PC-9 (cell line): ENCODE results near the gene LIMS1. TPM values are rescaled to one million over a fixed set of nuclear protein-coding genes. Genes with fewer than 3 reads are reported as not detected.
"Not testable (repeated sequence)": the region's sequence is repeated elsewhere in the genome, so short reads cannot be mapped to it uniquely, and the experiment has no call there.

Experiments used
- BruUV-seq: library from RNA; stranded (reverse); fragments of 400-500 nt; replicated peaks from 2 replicates; lab custom pipeline; 2021; lab: Mats Ljungman, UMichigan
- CTCF ChIA-PET: fragments of 300-600 bp; sonication (Branson Sonifier 250); formaldehyde crosslinking; loops from one replicate; lab custom pipeline; 2022; ENCODE audit warnings: antibody characterized with exemption; lab: Charles Lee
- POLR2A ChIA-PET: fragments of 300-600 bp; sonication (Branson Sonifier 250); formaldehyde crosslinking; loops from one replicate; lab custom pipeline; 2022; ENCODE audit warnings: antibody characterized with exemption; ENCODE audit not compliant: unreplicated experiment; lab: Charles Lee
- DNase-seq, 2 experiments: peaks; one replicate each; pipeline versions ENCODE4 v3.0.0 to v3.0.0-alpha.2; 2015 to 2022; ENCODE audit warnings: mixed read lengths in 1 of 2
- H2AFZ ChIP-seq: fragments of 200-600 bp; sonication (generic); 2 replicates; pipeline ENCODE4 v1.8.1; 2017; ENCODE audit warnings: antibody characterized with exemption
- H3F3A ChIP-seq: fragments of 200-600 bp; sonication (generic); 2 replicates; pipeline ENCODE4 v1.8.1; 2017; ENCODE audit warnings: antibody characterized with exemption, mild to moderate bottlenecking, low read depth; ENCODE audit not compliant: insufficient read depth
- H3K27ac ChIP-seq: fragments of 200-600 bp; sonication (generic); 2 replicates; pipeline ENCODE4 v1.6.1; 2016; ENCODE audit warnings: mixed run types
- H3K27me3 ChIP-seq: fragments of 200-600 bp; sonication (generic); 2 replicates; pipeline ENCODE4 v1.6.1; 2016; ENCODE audit warnings: low read depth, mixed run types; ENCODE audit not compliant: insufficient read depth
- H3K36me3 ChIP-seq: fragments of 200-600 bp; sonication (generic); 2 replicates; pipeline ENCODE4 v1.6.1; 2016; ENCODE audit warnings: low read depth, mixed run types
- H3K4me1 ChIP-seq: fragments of 200-600 bp; sonication (generic); replicated peaks from 2 replicates; pipeline ENCODE4 v1.6.1; 2016; ENCODE audit warnings: mixed run types; ENCODE audit not compliant: insufficient read depth
- H3K4me2 ChIP-seq: fragments of 200-600 bp; sonication (generic); 2 replicates; pipeline ENCODE4 v1.6.1; 2017; ENCODE audit warnings: mixed run types
- H3K4me3 ChIP-seq: fragments of 200-600 bp; sonication (generic); 2 replicates; pipeline ENCODE4 v1.6.1; 2016; ENCODE audit warnings: mixed run types
- H3K79me2 ChIP-seq: fragments of 200-600 bp; sonication (generic); 2 replicates; pipeline ENCODE4 v1.6.1; 2017; ENCODE audit warnings: low read depth, mixed run types
- H3K9me2 ChIP-seq: fragments of 200-600 bp; sonication (generic); 2 replicates; pipeline ENCODE4 v1.8.1; 2017; ENCODE audit warnings: mild to moderate bottlenecking; ENCODE audit not compliant: insufficient read depth
- H3K9me3 ChIP-seq: fragments of 200-600 bp; sonication (generic); 2 replicates; pipeline ENCODE4 v1.8.1; 2016; ENCODE audit warnings: low read depth; ENCODE audit not compliant: insufficient read depth
- H4K20me1 ChIP-seq: fragments of 200-600 bp; sonication (generic); 2 replicates; pipeline ENCODE4 v1.8.1; 2017; ENCODE audit not compliant: insufficient read depth
- CTCF ChIP-seq: fragments of 200-600 bp; sonication (generic); conservative IDR thresholded peaks from 2 replicates; pipeline ENCODE4 v1.6.1; 2017; ENCODE audit warnings: mixed run types, antibody characterized with exemption, mild to moderate bottlenecking, moderate library complexity
- EZH2 ChIP-seq: fragments of 200-600 bp; sonication (generic); IDR thresholded peaks from 2 replicates; pipeline ENCODE4 v1.8.0; 2017; ENCODE audit warnings: antibody characterized with exemption, low read depth
- intact Hi-C: fragments of 100-400 bp; cut with micrococcal nuclease; formaldehyde crosslinking; loops from one replicate; pipeline ENCODE4 v1.10.0; 2022; ENCODE audit not compliant: unreplicated experiment
- total RNA-seq: library from RNA; stranded (reverse); gene quantifications from 2 replicates; pipeline ENCODE4 v1.2.3, GENCODE V29; 2021

LIMS1 gene
- total RNA-seq, 1 experiment from 2014 or later, result 61.6 TPM

GRCh38 chr2:108719149-108720044, 185.1 kb downstream of the LIMS1 start, which contains the start of gene RANBP2:
TSS of gene RANBP2 (plus strand) at chr2:108719482. CDS start at chr2:108719607, 125 bp downstream.
- no peaks in the 10 kb centered on the region for H3K36me3 ChIP-seq
- H3K4me3 ChIP-seq, result peak within 1 kb of the TSS; percentile 93
- peak within 1 kb of the TSS; percentile 86 for H3K27ac ChIP-seq
- ChIA-PET CTCF (no interaction called here), POLR2A (interaction anchor here (0.7 kb wide), 1 partner anchor 895 kb away, joined by 4 read pairs; the partner anchor contains the start of gene SOWAHC)
- H3K27me3 ChIP-seq, result no peaks in the 10 kb centered on the region
- no TSS peak for BruUV-seq
- peaks cover 18% of the 10 kb centered on the region for H4K20me1 ChIP-seq
- H3K4me2 ChIP-seq, result peak within 1 kb of the TSS; percentile 93
- intact Hi-C loops, result no loop called here
- H2AFZ ChIP-seq, result peak within 1 kb of the TSS; percentile 95
- H3K79me2 ChIP-seq, result peaks cover 50% of the 10 kb centered on the region
- H3K9me3 ChIP-seq, result no peaks in the 10 kb centered on the region
- peak; percentile 91 to 95 for DNase-seq
- TF ChIP-seq CTCF (no peak), EZH2 (no peak)
- H3F3A ChIP-seq, result 0 out of 2 replicates have a peak, but pooled peaks cover 7% of the 10 kb centered on the region
- H3K9me2 ChIP-seq, result no peaks in the 10 kb centered on the region
- H3K4me1 ChIP-seq, result no peaks in the 10 kb centered on the region; the same call in 1 of the 2 replicates

- POLR2A ChIA-PET, H2AFZ ChIP-seq, H3F3A ChIP-seq, CTCF ChIA-PET, H3K4me1 ChIP-seq, BruUV-seq, H3K36me3 ChIP-seq, H3K4me3 ChIP-seq, DNase-seq, H3K9me3 ChIP-seq, H3K27ac ChIP-seq, H3K9me2 ChIP-seq, intact Hi-C loops, H3K27me3 ChIP-seq, H3K4me2 ChIP-seq: not testable (repeated sequence)
- Histone ChIP-seq H4K20me1 (peaks cover 33% of the 10 kb centered on the region), H3K79me2 (peaks cover 76% of the 10 kb centered on the region)
Observed at GRCh38 chr2:108726048-108726447, 191.8 kb downstream of the LIMS1 start.

GRCh38 chr2:108734656-108735055, 200.4 kb downstream of the LIMS1 start:
- H3K36me3 ChIP-seq, H4K20me1 ChIP-seq, H3K27ac ChIP-seq, H3F3A ChIP-seq, H2AFZ ChIP-seq, H3K4me3 ChIP-seq, POLR2A ChIA-PET, H3K9me3 ChIP-seq, intact Hi-C loops, CTCF ChIA-PET, DNase-seq, H3K27me3 ChIP-seq, H3K4me2 ChIP-seq, H3K79me2 ChIP-seq, H3K9me2 ChIP-seq, H3K4me1 ChIP-seq: not testable (repeated sequence)
- BruUV-seq, result TSS peak; percentile 5

Other genes starting within 250 kb of the LIMS1 start
- 2.1 and 3.0 TPM in 2 replicates for gene SULT1C2, start 245.6 kb upstream of the LIMS1 start, total RNA-seq
- gene SULT1C4, start 156.5 kb upstream of the LIMS1 start, total RNA-seq, result not detected in 2 replicates
- 33.3 and 49.1 TPM in 2 replicates for gene GCC2, start 85.3 kb upstream of the LIMS1 start, total RNA-seq
- gene RANBP2, start 185.0 kb downstream of the LIMS1 start, total RNA-seq, result 37.6 and 47.5 TPM in 2 replicates